ENCODE measurements around the gene CALD1.
A peak's percentile ranks its signal among the peaks of the same experiment; 100 is the strongest.

CALD1 gene

DNA sequence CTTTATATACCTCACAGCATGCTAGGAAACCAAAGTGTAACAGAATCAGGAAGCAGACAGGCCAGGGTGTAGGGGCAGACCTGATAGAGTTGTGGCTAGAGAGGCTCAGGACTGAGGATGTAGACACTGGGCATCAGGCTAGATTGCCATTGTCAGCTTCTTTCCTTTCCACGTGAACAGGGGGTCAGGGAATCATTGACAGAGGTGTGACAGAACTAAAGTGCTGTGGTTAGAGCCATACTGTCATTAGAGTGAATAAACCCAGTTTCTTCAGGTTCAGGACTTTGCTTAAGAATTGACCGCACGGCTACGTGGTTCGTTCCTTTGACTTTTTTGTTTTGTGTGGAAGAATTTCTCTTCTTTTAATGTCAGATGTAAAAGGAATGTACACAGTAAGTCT lies 90.7 kb downstream of the CALD1 start:
- no peak for DNase-seq

DNA sequence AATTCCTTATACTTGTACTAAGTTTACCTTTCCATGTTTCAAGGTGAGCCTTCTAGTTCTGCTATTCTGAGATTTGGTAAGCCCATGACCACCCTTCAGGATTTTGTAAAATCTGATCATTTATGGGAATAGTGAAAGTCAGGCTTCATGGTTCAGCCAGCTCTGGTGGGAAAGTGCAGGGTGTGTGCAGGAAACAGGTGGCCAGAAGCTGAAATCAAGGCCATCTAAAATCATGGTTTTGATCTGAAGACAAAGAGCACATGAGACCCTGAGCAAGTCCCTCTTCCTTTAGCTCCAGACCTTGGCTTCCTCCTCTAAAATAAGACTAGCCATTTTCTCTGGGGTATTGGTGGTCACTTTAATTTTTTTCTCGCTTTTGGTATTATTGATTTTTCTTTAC lies 91.3 kb downstream of the CALD1 start:
- DNase-seq, result no peak

DNA sequence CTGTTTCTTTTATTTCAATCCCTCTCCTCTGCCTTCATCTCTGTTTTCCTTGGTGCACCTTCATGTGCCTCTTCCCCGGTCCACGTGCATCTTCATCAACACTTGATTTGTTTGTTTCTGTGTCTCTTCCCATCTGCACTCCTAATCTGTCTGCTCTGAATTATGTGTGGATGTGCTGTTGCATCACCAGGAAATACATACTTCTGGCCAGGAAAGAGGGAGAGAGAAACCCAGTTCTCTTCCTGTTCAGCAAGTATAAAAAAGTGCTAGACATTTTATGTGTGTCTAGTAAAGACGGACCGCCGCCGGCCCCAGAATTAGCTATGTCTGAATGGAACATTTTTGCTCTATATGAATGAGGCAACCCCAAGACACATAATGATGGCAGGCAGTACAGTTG lies 93.8 kb downstream of the CALD1 start:
- no peak for DNase-seq

DNA sequence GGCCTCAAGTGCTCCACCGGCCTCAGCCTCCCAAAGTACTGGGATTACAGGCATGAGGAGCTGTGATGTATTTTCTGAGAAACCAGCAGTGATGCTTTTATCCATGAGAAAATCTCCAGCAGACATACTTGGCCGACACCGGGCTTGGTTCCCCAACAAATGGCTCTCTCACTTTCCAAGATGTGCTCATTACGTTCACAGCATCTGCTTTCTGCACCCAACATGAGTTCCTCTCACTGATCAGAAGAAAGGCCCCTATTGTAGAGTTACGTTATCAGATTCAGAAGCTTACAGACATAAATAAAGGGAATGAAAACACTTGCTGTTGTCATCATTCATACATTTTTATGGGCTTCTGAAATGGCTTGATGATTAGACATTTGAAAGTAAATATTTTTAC lies 95.0 kb downstream of the CALD1 start:
- no peak for DNase-seq

DNA sequence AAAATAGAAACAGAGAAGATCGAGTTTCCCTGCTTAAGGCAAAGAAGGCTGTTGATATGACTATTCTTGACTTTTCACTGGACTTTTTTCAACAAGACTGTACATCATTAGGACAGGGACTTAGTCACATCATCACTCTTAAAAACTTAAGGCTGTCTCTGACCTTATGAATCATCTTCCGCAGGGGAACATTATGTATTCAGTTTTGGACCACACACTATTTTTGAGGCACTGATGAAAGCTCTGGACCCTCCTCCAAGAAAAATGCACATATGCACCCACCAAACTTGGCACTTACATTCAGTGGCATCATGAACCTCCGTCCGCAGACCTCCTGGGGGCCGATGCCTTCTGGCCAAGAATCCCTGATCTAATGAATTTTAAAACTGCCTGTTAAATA lies 96.4 kb downstream of the CALD1 start:
- no peak for DNase-seq

DNA sequence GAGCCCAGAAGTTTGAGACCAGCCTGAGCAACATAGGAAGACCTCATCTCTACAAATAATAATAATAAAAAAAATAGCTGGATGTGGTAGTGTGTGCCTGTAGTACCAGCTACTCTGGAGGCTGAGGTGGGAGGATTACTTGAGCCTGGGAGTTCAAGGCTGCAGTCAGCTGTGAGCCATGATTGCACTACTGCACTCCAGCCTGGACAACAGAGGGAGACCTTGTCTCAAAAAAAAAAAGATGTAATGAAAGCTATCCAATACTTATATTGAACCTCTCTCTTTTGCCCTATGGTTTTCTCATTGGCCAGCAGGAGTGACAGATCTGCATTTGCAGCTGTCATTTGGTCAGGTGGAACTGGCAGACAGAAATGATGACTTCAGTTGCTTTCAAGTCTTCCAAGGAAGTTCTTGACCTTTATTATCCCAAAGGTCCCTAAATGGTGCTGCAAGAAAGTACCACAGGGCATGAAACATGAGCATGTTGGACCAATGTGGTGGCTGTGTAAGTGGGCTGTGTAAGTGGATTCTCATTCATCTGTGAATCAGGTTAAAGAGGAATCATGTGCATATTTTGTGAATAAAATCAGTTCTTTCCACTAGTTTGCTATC lies 99.4 kb downstream of the CALD1 start:
- DNase-seq, result no peak

DNA sequence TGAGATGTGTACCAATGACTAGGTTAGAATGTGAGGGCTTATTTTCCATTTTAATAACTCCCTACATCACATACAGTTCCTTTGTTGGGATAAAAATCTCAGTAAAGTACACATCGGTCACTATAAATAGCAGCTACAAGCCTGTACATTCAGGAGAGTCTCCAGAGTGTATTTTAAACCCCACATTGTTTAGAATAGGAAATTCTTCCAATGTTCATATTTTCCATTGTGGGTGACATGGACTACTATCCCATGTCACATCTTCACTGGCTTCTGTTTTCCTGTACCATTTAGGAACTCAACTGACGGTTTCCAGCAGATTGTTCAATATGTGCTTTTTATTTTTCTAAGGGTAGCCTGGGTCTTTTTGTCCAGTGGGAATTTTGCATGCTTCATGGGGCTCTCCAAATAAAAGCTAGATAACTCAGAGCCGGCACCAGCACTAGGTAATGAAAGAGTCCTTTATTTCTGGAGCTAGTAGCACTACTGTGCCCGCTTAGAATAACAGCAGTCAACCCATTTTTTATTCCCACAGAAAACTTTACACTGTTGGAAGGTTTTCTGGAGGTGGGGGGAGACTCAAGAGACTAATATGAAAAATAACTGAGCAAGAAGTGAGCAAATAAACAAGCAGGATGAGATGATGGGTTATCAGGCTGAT lies 100.5 kb downstream of the CALD1 start:
- no peak for DNase-seq

DNA sequence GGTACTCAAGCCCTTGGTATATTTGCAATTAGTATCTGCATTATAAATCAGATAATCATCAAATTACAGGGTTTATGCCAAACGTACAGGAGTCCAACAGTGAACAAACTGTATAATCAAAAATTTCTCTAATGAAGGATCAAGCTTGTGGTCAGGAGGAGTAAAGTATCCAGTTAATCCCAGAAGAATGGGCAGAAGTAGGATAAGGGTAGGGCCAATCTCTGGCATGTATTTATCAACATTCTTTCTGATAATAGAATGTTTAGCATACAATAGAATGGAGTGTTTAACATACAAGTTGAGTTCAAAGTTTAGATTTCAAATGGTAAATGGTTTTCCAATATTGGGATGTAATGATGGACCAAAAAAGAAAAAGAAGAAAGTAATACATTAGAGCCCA lies 103.0 kb downstream of the CALD1 start:
- no peak for DNase-seq

DNA sequence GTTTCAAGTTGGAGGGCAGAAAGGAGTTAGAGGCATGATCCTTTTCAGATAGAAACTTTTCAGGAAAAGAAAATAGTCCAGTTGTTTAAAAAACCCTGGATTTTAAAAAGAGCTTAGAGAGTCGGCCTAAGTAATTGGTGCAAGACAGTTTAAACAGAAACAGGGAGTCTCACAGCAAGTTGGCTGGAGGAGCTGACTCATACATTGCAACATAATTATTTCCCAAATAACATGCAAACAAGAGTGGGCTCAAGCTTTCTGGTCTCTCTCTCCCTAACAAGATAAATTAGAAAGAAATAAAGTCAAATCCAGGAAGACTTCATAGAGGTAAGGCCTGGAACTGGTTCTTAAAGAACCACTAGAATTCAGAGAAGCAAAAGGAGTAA lies 106.5 kb downstream of the CALD1 start:
- peak in 1 of 2 experiments; percentile 9 for DNase-seq

DNA sequence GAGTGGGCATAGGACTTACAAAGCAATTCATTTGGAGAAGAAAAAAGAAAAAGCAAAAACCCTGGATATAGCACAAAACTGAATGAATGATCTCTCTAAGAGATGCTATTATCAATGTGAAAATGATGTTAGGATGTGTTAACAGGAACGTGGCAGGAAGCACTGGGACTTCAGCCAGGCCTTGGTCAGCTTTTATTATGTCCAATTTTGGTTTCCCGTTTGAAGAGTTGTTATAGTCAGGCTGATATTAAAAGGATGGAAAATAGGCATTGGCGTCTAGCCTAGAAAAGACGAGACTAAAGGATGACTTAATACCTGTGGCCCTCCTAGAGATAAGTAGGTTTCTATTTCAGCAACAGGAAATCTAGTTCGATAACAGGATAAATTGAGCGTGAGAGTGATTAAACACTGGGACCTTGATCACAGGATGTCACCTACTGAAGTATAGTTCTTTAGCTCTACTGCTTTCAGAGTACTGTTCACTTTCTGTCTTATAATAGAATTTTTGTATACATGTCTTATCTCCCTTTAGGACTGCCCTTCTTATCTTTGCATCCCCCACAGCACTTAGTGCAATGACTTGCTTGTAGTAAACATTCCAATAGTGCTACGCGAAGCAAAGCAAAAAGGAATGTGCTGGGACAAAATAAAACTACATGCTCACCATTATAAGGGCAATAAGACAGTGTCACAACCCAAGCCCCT lies 107.1 kb downstream of the CALD1 start:
- peak in 1 of 2 experiments; percentile 7 for DNase-seq

DNA sequence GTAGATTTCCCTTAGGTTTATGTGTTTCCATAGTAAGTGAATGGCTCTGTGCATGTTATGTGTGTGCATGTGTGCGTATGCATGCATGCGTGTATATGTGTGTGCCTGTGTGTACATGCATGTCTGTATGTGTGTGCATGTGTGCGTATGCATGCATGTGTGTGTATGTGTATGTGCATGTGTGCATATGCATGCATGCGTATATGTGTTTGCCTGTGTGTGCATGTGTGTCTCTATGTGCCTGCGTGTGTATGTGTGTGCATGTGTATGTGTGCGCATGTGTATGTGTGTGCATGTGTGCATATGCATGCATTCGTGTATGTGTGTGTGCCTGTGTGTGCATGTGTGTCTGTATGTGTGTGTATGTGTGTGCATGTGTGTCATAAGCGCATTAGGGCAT lies 108.1 kb downstream of the CALD1 start:
- no peak for DNase-seq

DNA sequence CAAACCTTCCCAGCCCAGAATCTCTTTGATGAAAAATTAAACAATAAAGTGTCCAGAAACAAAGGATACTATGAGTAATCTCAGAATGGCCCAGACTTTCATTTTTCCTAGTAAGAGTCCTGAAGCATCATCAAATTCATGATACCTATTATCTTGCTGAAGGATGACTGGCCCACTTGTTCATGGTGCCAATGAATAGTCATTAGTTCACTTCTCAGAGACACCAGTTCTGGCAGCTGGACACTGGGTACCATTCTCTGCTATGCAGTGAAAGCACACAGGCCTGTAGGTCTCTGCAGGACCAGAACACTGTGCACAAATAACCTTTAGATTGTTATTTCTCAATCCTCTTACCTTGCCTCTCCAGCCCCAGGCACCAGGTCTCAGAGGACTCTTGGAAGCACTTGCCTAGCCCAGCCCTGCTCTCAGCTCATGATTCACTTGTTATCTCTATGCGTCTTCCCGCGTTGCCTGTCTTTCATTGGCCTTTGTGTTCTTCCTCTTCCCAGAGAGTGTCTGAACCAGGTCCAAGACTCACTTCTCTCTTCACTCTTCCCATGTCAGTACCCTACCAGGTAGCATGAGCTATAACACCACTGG lies 108.8 kb downstream of the CALD1 start:
- no peak for DNase-seq

DNA sequence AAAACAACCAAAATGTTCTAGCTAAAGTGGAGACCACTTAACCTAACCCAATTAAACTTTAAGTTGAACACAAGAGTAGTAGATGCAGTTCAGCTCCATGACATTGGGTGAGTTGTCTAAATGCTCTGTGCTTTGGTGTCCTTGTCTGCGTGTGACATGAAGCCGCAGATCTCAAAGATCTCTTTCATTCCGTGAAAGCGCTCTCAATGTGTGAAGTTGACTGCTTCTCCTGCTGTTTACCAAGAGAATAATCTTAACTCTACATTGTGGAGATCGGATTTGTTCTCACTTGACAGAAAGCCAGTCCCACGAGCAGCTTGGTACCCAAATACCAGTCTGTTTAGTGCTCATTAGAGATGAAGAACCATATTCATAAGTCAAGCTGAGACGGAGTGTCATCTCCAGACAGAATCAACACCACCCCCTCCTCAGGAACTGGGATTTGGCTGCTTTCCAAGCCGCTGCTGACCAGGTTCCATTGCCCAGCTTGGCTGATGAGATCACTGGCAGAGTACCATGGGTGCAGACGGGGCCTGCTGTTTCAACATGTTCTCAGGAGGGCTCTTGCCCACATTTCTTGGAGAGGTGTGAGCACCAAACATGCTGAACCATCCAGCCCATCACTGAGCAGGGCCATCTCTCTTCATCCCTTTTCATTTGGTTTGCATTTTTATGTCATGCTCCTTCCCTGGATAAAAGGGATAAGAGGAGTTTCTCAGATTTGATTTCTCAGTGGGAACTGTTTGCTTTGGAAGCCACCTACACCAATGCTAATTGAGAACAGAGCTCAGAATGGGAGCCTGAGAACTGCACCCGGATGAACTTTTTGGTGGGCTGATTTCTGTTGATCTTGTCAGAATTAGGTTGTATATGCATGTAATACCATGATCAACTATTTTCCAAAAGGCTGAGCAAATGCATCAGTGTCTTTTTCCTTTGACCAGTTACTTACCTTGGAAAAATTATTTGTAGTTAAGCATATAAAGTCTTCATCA lies 111.1 kb downstream of the CALD1 start:
- DNase-seq, result no peak

DNA sequence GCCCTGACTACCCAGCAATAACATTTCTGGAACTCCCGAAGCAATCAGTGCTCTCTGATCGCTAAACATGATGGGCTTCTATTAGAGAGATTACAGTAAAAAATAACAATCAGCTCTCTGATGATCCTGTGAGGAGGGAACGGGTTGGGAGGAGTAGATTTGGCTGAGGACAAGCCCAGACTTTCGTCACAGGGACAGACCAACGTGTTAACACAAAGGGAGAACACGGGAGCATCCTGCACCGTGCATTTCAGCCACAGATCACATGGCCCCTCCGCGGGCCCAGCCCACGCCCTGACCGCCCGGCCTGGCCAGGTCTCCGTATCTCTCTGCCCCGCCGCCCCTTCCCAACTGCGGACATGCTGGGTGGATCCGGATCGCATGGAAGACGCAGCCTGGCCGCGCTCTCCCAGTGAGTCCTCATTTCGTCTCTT lies 111.8 kb downstream of the CALD1 start:
- DNase-seq, result no peak

DNA sequence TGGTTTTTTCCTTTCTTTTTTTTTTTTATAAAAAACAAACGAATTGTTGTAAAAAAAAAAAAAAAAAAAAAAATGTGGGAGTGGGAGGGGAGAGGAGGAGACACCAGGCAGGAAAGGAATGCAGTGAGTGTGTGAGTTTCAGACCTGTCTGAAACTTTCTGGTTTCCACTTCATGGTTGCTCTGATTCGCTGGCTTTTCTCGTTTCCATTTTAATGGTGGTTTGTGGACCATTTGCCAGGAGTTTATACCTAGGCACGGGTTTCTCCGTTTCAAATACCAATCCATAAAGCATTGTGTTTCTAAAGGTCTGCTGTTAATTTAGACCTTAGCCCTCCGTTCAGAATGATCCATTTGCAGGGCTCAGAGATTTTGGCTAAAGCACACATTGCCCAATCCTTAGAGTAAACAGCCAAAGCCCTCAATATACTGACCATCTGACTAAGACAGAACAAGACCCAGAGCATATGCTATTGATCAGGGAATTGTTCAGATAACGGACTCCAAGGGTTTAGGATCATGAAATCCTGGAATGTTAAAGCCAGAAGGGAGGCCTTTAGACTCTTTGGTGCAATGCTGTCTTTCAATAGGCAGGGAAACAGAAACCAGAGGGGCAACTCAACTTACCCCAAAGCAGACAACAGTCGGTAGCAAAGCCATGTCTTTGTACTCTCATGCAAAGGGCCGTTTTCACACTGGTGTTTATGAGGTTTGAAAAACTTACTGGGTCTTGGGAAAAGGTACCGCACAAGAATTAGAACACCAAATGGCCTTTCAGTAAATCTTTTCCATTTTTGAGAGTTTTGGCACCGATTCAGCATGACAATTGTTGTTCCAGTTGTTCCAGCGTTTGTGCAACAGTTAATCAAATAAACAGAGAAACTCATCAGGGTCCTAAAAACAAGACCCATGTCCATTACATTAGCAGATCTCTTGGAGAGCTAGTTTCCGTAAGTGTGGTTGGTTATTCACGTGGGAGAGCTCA lies 112.6 kb downstream of the CALD1 start:
- DNase-seq, result no peak

DNA sequence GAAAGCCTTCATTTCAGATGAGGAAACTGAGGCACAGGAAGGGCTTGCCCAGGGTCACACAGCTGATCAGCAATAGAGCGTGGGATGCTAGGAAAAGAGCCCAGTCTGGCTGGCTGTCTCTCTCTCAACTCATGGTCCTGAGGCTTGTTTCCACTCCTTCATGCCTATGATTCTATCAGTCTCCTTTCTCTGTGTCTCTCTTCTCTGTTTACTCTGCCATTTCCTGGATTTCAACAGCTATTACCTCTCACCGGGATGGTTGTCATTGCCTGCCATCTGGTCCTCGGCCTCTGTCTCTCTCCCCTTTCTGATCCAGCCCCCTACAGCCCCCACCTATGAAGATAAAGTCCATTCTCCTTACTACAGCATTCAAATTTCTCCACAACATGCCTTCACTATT lies 113.5 kb downstream of the CALD1 start:
- no peak for DNase-seq

DNA sequence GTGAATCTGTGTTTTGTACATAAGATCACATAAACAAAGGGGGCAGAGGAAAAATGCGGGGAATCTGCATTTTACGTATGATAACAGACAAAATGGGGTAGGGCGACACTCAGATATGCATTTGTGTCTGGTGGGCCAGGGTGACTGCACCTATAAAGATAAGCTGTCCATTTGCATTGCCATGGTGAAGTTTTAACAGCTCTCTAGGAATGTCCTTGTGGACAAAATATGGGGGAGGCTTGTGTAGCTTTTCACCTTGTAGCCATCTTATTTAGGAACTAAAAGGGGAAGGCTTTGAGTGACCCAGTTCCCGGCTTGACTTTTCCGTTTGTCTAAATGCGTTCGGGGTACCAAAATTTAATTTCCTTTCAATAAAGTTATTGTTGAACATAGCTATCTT lies 114.5 kb downstream of the CALD1 start:
- DNase-seq, result no peak

DNA sequence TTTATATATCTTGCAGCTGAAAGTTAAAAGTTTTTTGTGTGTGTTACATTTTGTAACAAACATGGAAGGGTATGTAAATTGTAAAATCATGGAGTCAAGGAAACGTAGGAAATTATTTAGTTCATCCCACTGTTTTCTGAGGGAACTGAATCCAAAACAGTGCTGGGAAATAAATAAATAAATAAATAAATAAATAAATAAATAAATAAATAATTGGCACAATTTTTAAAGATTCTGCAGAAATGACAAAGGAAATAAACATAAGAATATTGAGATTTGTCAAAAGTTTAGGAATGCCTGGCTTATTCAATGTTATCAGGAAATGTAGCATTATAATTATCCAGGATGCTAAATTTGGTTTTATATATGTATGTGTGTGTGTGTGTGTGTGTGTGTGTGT lies 115.5 kb downstream of the CALD1 start:
- no peak for DNase-seq

DNA sequence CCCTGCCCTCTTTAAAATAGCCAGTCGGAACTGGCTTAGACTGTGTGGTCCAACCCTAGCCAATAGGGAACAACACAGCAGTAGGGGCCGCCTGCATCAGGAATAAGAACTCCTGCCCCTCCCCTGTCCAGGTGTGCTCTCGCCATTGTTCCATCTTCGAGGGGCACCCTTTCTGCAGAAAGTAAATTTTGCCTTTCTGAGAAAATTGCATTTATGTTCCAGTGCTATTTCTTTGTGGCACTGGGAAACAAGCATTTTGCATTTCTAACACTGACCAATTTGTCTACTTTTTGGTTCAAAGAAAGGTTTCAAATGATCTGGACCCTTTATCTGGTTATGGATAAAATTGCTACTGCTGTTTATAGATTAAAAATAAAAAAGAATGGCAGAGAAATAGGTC lies 116.6 kb downstream of the CALD1 start:
- DNase-seq, result no peak

DNA sequence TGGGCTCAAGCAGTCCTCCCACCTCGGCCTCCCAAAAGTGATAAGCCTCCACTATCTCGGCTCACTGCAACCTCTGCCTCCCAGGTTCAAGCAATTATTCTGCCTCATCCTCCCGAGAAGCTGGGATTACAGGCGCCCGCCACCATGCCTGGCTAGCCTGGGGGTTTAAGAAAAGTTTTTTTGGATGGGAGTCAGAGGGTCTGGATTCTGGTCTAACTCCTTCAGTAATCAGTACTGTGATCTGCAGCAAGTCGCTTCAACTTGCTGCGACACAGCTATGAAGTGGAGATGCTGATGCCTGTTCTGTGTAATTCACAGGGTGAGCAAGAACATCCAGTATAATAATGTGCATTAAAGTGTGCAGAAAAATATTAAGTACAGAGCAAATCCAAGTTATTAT lies 118.5 kb downstream of the CALD1 start:
- no peak for DNase-seq

DNA sequence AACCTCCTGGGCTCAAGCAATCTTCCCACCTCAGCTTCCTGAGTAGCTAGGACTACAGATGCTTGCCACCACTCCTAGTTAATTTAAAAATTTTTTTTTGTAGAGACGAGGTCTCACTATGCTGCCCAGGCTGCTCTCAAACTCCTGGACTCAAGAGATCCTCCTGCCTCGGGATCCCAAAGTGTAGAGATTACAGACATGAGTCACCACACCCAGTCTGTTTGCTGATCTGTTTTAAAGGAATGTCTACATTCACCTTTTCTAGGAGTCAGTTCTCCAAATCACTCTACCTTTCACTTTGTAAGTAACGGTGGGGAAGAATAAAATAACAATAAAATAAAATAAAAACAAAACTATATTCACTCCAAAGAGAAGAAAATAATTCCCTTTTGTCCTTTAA lies 120.3 kb downstream of the CALD1 start:
- DNase-seq, result peak in 1 of 2 experiments; percentile 13
